GM23338 (cell line): ENCODE measurements around the gene ADPRH. TPM values are rescaled to one million over a fixed set of nuclear protein-coding genes. Genes with fewer than 3 reads are reported as not detected.

ENCODE experiments used
- ATAC-seq: fragments of 200-7000 bp; cut with Tn5 transposase; 3 replicates; pipeline ENCODE4 v1.9.1; 2020
- DNase-seq: peaks from one replicate; pipeline ENCODE4 v3.0.0-alpha.2; 2015; ENCODE audit warnings: low spot score
- H2AFZ ChIP-seq: fragments of 200-600 bp; sonication (generic); 2 replicates; pipeline ENCODE4 v1.8.0; 2016; ENCODE audit warnings: antibody characterized with exemption, mild to moderate bottlenecking, moderate library complexity
- H3F3A ChIP-seq: fragments of 200-600 bp; sonication (generic); replicated peaks from 2 replicates; pipeline ENCODE4 v1.8.0; 2017; ENCODE audit warnings: antibody characterized with exemption, mixed run types, low read depth
- H3K27ac ChIP-seq: fragments of 200-600 bp; sonication (generic); 2 replicates; pipeline ENCODE4 v1.6.1; 2016; ENCODE audit warnings: low read depth
- H3K27me3 ChIP-seq: fragments of 200-600 bp; sonication (generic); 2 replicates; pipeline ENCODE4 v1.8.0; 2016; ENCODE audit warnings: mild to moderate bottlenecking, mixed run types, moderate library complexity; ENCODE audit not compliant: insufficient read depth
- H3K36me3 ChIP-seq: fragments of 200-600 bp; sonication (generic); 2 replicates; pipeline ENCODE4 v1.8.0; 2016; ENCODE audit warnings: mild to moderate bottlenecking; ENCODE audit not compliant: insufficient read depth
- H3K4me1 ChIP-seq: fragments of 200-600 bp; sonication (generic); 2 replicates; pipeline ENCODE4 v1.8.0; 2016; ENCODE audit warnings: mild to moderate bottlenecking, moderate library complexity; ENCODE audit not compliant: insufficient read depth
- H3K4me2 ChIP-seq: fragments of 200-600 bp; sonication (generic); 2 replicates; pipeline ENCODE4 v1.7.1; 2017; ENCODE audit warnings: mixed run types
- H3K4me3 ChIP-seq: fragments of 200-600 bp; sonication (generic); 2 replicates; pipeline ENCODE4 v1.6.1; 2016; ENCODE audit warnings: mixed run types
- H3K79me2 ChIP-seq: fragments of 200-600 bp; sonication (generic); replicated peaks from 2 replicates; pipeline ENCODE4 v1.8.0; 2017; ENCODE audit warnings: mild to moderate bottlenecking; ENCODE audit not compliant: insufficient read depth
- H3K9me2 ChIP-seq: fragments of 200-600 bp; sonication (generic); 2 replicates; pipeline ENCODE4 v1.8.0; 2017; ENCODE audit not compliant: insufficient read depth
- H4K20me1 ChIP-seq: fragments of 200-600 bp; sonication (generic); replicated peaks from 2 replicates; pipeline ENCODE4 v1.8.0; 2017; ENCODE audit warnings: mild to moderate bottlenecking; ENCODE audit not compliant: insufficient read depth
- H3K27ac Mint-ChIP-seq: 2 replicates; pipeline ENCODE4 v1.8.0; 2020; ENCODE audit warnings: inconsistent platforms, mild to moderate bottlenecking, moderate library complexity, mixed read lengths
- H3K27me3 Mint-ChIP-seq: 3 replicates; pipeline ENCODE4 v1.8.0; 2022; ENCODE audit warnings: low read depth, mild to moderate bottlenecking, moderate library complexity, mixed read lengths, inconsistent platforms; ENCODE audit not compliant: insufficient read depth, poor library complexity
- H3K36me3 Mint-ChIP-seq: 3 replicates; pipeline ENCODE4 v1.8.0; 2021; ENCODE audit warnings: low read depth, mild to moderate bottlenecking, inconsistent platforms, moderate library complexity, mixed read lengths
- H3K4me1 Mint-ChIP-seq: 3 replicates; pipeline ENCODE4 v1.8.0; 2020; ENCODE audit warnings: mild to moderate bottlenecking, inconsistent platforms, mixed read lengths
- H3K4me3 Mint-ChIP-seq: 3 replicates; pipeline ENCODE4 v1.8.0; 2021; ENCODE audit warnings: moderate library complexity, mild to moderate bottlenecking, inconsistent platforms, mixed read lengths
- H3K9me3 Mint-ChIP-seq: 3 replicates; pipeline ENCODE4 v1.8.0; 2020; ENCODE audit warnings: moderate library complexity, mild to moderate bottlenecking, inconsistent platforms, mixed read lengths
- CREB1 ChIP-seq: fragments of 250-450 bp; sonication (Bioruptor Pico); IDR thresholded peaks from 2 replicates; pipeline ENCODE4 v1.5.0; 2020; ENCODE audit warnings: low read depth, mild to moderate bottlenecking, moderate library complexity
- EZH2 ChIP-seq: fragments of 200-600 bp; sonication (generic); IDR thresholded peaks from one replicate; pipeline ENCODE4 v1.8.0; 2017; ENCODE audit warnings: antibody characterized with exemption, mild to moderate bottlenecking, low read depth; ENCODE audit not compliant: unreplicated experiment
- EZH2phosphoT487 ChIP-seq: fragments of 200-600 bp; sonication (generic); IDR thresholded peaks from one replicate; pipeline ENCODE4 v1.8.1; 2018; ENCODE audit warnings: antibody characterized with exemption; ENCODE audit not compliant: unreplicated experiment
- JUNB ChIP-seq: IDR thresholded peaks from one replicate; pipeline ENCODE4 v1.6.1; 2016; ENCODE audit warnings: antibody characterized with exemption; ENCODE audit not compliant: unreplicated experiment
- NANOG ChIP-seq: IDR thresholded peaks from 2 replicates; pipeline ENCODE4 v1.6.1; 2016; ENCODE audit warnings: antibody characterized with exemption, borderline replicate concordance
- POLR2AphosphoS5 ChIP-seq: IDR thresholded peaks from 2 replicates; pipeline ENCODE4 v1.6.1; 2016; ENCODE audit warnings: antibody characterized with exemption, low read depth
- STAT1 ChIP-seq: IDR thresholded peaks from one replicate; pipeline ENCODE4 v1.6.1; 2016; ENCODE audit warnings: antibody characterized with exemption; ENCODE audit not compliant: unreplicated experiment
- ZNF114 ChIP-seq: fragments of 250-450 bp; sonication (Bioruptor Pico); IDR thresholded peaks from 2 replicates; pipeline ENCODE4 v1.5.0; 2020; ENCODE audit warnings: mild to moderate bottlenecking, moderate library complexity
- ZNF331 ChIP-seq: fragments of 250-450 bp; sonication (Bioruptor Pico); IDR thresholded peaks from 2 replicates; pipeline ENCODE4 v1.5.0; 2020; ENCODE audit warnings: low read depth, mild to moderate bottlenecking, moderate library complexity
- polyA plus RNA-seq: library from polyadenylated mRNA; unstranded; fragments of >200 nt; fragmentation: Nextera tagmentation; extraction: Ambion mirVana; gene quantifications from 2 replicates; pipeline ENCODE4 v1.2.1, GENCODE V29; 2016
- total RNA-seq: library from RNA; depleted of rRNA; stranded (reverse); fragments of >200 nt; shearing (Covaris generic); gene quantifications from 2 replicates; pipeline ENCODE4 v1.2.3, GENCODE V29; 2014
- TF ChIP-seq, protein P1 (sequence below): IDR thresholded peaks from 2 replicates; pipeline ENCODE4 v1.6.1; 2016; ENCODE audit warnings: antibody characterized with exemption
- TF ChIP-seq, protein P2 (sequence below), 2 experiments: fragments of 200-600 bp in 1 of 2; sonication (generic) in 1 of 2; conservative IDR thresholded peaks; 2 replicates each; pipeline versions ENCODE4 v1.5.1 to v1.6.1; 2016 to 2017; ENCODE audit warnings: antibody characterized with exemption in 2 of 2, low read depth in 2 of 2, mild to moderate bottlenecking in 2 of 2, moderate library complexity in 1 of 2
- TF ChIP-seq, protein P3 (sequence below): fragments of 250-450 bp; sonication (Bioruptor Pico); IDR thresholded peaks from 2 replicates; pipeline ENCODE4 v1.5.0; 2020; ENCODE audit warnings: mild to moderate bottlenecking, moderate library complexity
- TF ChIP-seq, protein P4 (sequence below): IDR thresholded peaks from one replicate; pipeline ENCODE4 v1.6.1; 2018; ENCODE audit warnings: antibody characterized with exemption; ENCODE audit not compliant: unreplicated experiment

Gene ADPRH
- total and polyA plus RNA-seq, 2 experiments from 2014 or later: 1.2 to 3.4 TPM

DNA sequence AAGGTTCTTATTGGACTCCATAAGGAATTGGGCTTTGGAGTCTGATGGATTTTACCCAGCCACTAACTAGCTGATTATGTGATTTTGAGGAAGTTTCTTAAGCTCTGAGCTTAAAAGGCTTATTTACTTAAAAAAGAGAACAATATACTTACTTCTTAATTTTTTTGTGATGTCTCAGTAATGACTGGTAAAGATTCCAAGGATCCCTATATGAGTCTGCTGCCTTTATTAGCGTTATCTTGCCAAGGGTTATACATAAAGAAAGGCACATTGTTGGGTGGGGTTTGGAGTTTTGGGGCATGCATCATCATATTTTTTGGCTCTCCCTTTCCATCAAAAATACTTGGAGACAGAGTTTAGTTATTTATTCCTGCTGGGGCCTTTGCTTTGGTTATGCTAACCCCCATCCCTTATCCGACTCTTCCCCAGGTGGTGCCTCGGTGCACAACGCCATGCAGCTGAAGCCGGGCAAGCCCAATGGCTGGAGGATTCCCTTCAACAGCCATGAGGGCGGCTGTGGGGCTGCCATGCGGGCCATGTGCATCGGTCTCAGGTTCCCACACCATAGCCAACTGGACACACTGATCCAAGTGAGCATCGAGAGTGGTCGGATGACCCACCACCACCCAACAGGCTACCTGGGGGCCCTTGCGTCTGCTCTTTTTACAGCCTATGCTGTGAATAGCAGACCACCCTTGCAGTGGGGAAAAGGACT is 6.7 kb downstream of the ADPRH start:
- peaks cover 2% of the 10 kb centered on the region; the same call in 2 of the 3 replicates for H3K9me3 Mint-ChIP-seq
- H3K27ac Mint-ChIP-seq: no peak overlapping the region
- peaks cover 10% of the 10 kb centered on the region; the same call in 1 of the 3 replicates for H3K36me3 Mint-ChIP-seq
- peaks cover 4% of the 10 kb centered on the region for H3K27me3 Mint-ChIP-seq
- no peaks in the 10 kb centered on the region for H3K79me2 ChIP-seq
- TF ChIP-seq POLR2AphosphoS5: no peak
- no peak for TF ChIP-seq EZH2phosphoT487
- TF ChIP-seq, protein P1, sequence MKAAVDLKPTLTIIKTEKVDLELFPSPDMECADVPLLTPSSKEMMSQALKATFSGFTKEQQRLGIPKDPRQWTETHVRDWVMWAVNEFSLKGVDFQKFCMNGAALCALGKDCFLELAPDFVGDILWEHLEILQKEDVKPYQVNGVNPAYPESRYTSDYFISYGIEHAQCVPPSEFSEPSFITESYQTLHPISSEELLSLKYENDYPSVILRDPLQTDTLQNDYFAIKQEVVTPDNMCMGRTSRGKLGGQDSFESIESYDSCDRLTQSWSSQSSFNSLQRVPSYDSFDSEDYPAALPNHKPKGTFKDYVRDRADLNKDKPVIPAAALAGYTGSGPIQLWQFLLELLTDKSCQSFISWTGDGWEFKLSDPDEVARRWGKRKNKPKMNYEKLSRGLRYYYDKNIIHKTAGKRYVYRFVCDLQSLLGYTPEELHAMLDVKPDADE: no peak
- no peak for TF ChIP-seq ZNF114
- no peak for TF ChIP-seq EZH2
- TF ChIP-seq ZNF331 (CRISPR knock-in tag): no peak
- no peak for TF ChIP-seq STAT1
- TF ChIP-seq, protein P2, sequence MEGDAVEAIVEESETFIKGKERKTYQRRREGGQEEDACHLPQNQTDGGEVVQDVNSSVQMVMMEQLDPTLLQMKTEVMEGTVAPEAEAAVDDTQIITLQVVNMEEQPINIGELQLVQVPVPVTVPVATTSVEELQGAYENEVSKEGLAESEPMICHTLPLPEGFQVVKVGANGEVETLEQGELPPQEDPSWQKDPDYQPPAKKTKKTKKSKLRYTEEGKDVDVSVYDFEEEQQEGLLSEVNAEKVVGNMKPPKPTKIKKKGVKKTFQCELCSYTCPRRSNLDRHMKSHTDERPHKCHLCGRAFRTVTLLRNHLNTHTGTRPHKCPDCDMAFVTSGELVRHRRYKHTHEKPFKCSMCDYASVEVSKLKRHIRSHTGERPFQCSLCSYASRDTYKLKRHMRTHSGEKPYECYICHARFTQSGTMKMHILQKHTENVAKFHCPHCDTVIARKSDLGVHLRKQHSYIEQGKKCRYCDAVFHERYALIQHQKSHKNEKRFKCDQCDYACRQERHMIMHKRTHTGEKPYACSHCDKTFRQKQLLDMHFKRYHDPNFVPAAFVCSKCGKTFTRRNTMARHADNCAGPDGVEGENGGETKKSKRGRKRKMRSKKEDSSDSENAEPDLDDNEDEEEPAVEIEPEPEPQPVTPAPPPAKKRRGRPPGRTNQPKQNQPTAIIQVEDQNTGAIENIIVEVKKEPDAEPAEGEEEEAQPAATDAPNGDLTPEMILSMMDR (conservative IDR thresholded peaks at IDR 0.05; ENCODE audit: low read depth in 2 of 2): no peak
- TF ChIP-seq, protein P3, sequence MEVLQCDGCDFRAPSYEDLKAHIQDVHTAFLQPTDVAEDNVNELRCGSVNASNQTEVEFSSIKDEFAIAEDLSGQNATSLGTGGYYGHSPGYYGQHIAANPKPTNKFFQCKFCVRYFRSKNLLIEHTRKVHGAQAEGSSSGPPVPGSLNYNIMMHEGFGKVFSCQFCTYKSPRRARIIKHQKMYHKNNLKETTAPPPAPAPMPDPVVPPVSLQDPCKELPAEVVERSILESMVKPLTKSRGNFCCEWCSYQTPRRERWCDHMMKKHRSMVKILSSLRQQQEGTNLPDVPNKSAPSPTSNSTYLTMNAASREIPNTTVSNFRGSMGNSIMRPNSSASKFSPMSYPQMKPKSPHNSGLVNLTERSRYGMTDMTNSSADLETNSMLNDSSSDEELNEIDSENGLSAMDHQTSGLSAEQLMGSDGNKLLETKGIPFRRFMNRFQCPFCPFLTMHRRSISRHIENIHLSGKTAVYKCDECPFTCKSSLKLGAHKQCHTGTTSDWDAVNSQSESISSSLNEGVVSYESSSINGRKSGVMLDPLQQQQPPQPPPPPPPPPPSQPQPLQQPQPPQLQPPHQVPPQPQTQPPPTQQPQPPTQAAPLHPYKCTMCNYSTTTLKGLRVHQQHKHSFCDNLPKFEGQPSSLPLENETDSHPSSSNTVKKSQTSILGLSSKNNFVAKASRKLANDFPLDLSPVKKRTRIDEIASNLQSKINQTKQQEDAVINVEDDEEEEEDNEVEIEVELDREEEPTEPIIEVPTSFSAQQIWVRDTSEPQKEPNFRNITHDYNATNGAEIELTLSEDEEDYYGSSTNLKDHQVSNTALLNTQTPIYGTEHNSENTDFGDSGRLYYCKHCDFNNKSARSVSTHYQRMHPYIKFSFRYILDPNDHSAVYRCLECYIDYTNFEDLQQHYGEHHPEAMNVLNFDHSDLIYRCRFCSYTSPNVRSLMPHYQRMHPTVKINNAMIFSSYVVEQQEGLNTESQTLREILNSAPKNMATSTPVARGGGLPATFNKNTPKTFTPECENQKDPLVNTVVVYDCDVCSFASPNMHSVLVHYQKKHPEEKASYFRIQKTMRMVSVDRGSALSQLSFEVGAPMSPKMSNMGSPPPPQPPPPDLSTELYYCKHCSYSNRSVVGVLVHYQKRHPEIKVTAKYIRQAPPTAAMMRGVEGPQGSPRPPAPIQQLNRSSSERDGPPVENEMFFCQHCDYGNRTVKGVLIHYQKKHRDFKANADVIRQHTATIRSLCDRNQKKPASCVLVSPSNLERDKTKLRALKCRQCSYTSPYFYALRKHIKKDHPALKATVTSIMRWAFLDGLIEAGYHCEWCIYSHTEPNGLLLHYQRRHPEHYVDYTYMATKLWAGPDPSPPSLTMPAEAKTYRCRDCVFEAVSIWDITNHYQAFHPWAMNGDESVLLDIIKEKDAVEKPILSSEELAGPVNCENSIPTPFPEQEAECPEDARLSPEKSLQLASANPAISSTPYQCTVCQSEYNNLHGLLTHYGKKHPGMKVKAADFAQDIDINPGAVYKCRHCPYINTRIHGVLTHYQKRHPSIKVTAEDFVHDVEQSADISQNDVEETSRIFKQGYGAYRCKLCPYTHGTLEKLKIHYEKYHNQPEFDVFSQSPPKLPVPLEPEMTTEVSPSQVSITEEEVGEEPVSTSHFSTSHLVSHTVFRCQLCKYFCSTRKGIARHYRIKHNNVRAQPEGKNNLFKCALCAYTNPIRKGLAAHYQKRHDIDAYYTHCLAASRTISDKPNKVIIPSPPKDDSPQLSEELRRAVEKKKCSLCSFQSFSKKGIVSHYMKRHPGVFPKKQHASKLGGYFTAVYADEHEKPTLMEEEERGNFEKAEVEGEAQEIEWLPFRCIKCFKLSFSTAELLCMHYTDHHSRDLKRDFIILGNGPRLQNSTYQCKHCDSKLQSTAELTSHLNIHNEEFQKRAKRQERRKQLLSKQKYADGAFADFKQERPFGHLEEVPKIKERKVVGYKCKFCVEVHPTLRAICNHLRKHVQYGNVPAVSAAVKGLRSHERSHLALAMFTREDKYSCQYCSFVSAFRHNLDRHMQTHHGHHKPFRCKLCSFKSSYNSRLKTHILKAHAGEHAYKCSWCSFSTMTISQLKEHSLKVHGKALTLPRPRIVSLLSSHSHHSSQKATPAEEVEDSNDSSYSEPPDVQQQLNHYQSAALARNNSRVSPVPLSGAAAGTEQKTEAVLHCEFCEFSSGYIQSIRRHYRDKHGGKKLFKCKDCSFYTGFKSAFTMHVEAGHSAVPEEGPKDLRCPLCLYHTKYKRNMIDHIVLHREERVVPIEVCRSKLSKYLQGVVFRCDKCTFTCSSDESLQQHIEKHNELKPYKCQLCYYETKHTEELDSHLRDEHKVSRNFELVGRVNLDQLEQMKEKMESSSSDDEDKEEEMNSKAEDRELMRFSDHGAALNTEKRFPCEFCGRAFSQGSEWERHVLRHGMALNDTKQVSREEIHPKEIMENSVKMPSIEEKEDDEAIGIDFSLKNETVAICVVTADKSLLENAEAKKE (CRISPR knock-in tag): no peak
- TF ChIP-seq, protein P4, sequence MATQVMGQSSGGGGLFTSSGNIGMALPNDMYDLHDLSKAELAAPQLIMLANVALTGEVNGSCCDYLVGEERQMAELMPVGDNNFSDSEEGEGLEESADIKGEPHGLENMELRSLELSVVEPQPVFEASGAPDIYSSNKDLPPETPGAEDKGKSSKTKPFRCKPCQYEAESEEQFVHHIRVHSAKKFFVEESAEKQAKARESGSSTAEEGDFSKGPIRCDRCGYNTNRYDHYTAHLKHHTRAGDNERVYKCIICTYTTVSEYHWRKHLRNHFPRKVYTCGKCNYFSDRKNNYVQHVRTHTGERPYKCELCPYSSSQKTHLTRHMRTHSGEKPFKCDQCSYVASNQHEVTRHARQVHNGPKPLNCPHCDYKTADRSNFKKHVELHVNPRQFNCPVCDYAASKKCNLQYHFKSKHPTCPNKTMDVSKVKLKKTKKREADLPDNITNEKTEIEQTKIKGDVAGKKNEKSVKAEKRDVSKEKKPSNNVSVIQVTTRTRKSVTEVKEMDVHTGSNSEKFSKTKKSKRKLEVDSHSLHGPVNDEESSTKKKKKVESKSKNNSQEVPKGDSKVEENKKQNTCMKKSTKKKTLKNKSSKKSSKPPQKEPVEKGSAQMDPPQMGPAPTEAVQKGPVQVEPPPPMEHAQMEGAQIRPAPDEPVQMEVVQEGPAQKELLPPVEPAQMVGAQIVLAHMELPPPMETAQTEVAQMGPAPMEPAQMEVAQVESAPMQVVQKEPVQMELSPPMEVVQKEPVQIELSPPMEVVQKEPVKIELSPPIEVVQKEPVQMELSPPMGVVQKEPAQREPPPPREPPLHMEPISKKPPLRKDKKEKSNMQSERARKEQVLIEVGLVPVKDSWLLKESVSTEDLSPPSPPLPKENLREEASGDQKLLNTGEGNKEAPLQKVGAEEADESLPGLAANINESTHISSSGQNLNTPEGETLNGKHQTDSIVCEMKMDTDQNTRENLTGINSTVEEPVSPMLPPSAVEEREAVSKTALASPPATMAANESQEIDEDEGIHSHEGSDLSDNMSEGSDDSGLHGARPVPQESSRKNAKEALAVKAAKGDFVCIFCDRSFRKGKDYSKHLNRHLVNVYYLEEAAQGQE: no peak
- TF ChIP-seq CREB1 (CRISPR knock-in tag): no peak
- no peak for TF ChIP-seq NANOG
- no peak for TF ChIP-seq JUNB
- H3K4me3 ChIP-seq: no peak overlapping the region
- no peaks in the 10 kb centered on the region for H3K36me3 ChIP-seq
- H3K4me1 ChIP-seq: peaks cover 11% of the 10 kb centered on the region
- H3K4me2 ChIP-seq: no peak overlapping the region
- ATAC-seq (no peak), DNase-seq (no peak)
- H3K4me1 Mint-ChIP-seq: peaks cover 16% of the 10 kb centered on the region
- H3K9me2 ChIP-seq: 0 out of 2 replicates have a peak, but pooled peaks cover 3% of the 10 kb centered on the region
- no peaks in the 10 kb centered on the region for H3F3A ChIP-seq
- no peak overlapping the region for H3K4me3 Mint-ChIP-seq
- no peaks in the 10 kb centered on the region for H4K20me1 ChIP-seq
- H3K27me3 ChIP-seq: no peaks in the 10 kb centered on the region
- no peak overlapping the region for H3K27ac ChIP-seq
- H2AFZ ChIP-seq: no peak overlapping the region
